ENCODE results near the gene FNDC1.

The FNDC1 gene

DNA sequence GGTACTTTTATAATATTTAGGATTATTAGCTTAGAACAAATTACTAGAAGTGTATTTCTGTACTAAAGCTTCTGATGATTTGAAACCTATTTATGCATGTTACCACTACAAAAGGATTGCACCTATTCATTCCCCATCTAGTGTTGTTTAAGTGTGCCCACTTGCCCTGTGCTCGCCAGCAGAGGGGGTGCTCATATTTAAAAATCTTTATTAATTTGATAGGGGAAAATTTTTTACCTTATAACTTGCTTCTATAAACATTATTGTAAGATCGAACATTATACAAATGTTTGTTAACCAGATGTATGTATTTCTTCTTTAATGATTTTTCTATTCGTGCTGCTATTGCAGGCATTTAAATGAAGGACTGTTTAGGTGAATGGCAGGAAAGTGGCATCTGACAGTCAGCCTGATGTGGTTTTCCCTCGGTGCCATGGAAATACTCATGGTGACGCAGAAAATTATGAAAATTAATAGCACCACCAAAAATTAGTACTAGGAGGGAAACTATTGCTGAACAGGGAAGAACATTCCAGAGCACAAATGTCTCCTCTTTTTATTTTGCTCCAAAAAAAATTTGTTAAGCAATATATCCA, 44.1 kb upstream of the FNDC1 start:
- Histone ChIP-seq H4K20me1 (ENCODE audit: insufficient read depth) (no peaks in the 10 kb centered on the region), H3K36me3 (ENCODE audit: insufficient read depth) (no peaks in the 10 kb centered on the region), H3K9ac (no peak overlapping the region), H3K27me3 (ENCODE audit: insufficient read depth, low read depth) (no peaks in the 10 kb centered on the region), H3K4me1 (ENCODE audit: low read depth, poor library complexity, severe bottlenecking) (no peaks in the 10 kb centered on the region), H3K79me2 (ENCODE audit: insufficient read depth, low read depth) (no peaks in the 10 kb centered on the region), H2AFZ (ENCODE audit: low read depth) (no peak overlapping the region), H3K27ac (no peak overlapping the region), H3K4me2 (no peak overlapping the region), H3K4me3 (IDR thresholded peaks at IDR 0.05; ENCODE audit: insufficient read depth, low read depth, low read length) (no peak overlapping the region)
- TF ChIP-seq, protein P1, sequence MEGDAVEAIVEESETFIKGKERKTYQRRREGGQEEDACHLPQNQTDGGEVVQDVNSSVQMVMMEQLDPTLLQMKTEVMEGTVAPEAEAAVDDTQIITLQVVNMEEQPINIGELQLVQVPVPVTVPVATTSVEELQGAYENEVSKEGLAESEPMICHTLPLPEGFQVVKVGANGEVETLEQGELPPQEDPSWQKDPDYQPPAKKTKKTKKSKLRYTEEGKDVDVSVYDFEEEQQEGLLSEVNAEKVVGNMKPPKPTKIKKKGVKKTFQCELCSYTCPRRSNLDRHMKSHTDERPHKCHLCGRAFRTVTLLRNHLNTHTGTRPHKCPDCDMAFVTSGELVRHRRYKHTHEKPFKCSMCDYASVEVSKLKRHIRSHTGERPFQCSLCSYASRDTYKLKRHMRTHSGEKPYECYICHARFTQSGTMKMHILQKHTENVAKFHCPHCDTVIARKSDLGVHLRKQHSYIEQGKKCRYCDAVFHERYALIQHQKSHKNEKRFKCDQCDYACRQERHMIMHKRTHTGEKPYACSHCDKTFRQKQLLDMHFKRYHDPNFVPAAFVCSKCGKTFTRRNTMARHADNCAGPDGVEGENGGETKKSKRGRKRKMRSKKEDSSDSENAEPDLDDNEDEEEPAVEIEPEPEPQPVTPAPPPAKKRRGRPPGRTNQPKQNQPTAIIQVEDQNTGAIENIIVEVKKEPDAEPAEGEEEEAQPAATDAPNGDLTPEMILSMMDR (conservative IDR thresholded peaks at IDR 0.05; ENCODE audit: low read depth, low read length), result peak; percentile 45; the same call in 1 of the 2 replicates

DNA sequence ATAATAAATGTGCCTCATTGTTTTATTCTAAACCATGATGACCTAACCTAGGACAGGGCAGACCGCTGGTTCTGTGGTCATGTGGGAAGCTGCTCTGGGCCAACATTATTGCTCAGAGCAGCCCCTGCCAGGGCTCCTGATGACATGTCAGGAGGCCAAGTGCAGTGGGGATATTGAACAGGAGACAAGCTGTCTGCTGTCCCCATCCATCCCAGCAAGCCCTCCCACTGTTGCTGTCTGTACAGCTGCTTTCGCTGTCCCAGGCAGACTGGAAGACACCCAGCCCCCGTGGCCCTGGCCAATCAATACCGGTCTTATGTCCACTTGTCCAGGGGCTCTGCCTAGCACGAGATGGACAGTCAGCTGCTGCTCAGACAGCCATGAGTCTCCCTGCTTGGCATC, 43.2 kb upstream of the FNDC1 start:
- TF ChIP-seq, protein P1 (conservative IDR thresholded peaks at IDR 0.05; ENCODE audit: low read depth, low read length), result no peak
- Histone ChIP-seq H3K79me2 (ENCODE audit: insufficient read depth, low read depth) (no peaks in the 10 kb centered on the region), H3K4me3 (IDR thresholded peaks at IDR 0.05; ENCODE audit: insufficient read depth, low read depth, low read length) (no peak overlapping the region), H3K4me1 (ENCODE audit: low read depth, poor library complexity, severe bottlenecking) (no peaks in the 10 kb centered on the region), H3K27ac (no peak overlapping the region), H3K27me3 (ENCODE audit: insufficient read depth, low read depth) (no peaks in the 10 kb centered on the region), H3K4me2 (no peak overlapping the region), H3K9ac (no peak overlapping the region), H2AFZ (ENCODE audit: low read depth) (no peak overlapping the region), H3K36me3 (ENCODE audit: insufficient read depth) (no peaks in the 10 kb centered on the region), H4K20me1 (ENCODE audit: insufficient read depth) (no peaks in the 10 kb centered on the region)

DNA sequence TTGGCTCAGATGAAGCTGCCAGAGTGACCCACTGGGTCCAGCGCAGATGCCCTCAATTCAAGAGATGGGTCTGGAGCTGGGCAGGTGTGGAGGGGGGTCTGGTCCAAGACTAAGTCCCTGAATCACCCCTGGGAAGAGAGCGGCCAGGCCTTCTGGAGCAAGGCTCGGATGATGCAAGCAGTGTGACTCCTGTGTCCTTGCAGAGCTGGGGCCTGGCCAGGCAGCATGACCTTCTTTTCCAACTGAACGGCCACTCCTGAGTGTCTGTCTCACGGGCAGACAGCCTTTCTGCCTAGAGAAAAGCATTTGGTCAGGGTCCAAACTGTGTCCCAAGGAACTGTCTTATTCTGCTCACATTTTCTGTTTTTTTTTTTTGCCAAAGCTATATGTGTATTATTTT, 42.6 kb upstream of the FNDC1 start:
- Histone ChIP-seq H4K20me1 (ENCODE audit: insufficient read depth) (no peaks in the 10 kb centered on the region), H3K9ac (no peak overlapping the region), H3K4me2 (no peak overlapping the region), H3K4me3 (IDR thresholded peaks at IDR 0.05; ENCODE audit: insufficient read depth, low read depth, low read length) (no peak overlapping the region), H3K27me3 (ENCODE audit: insufficient read depth, low read depth) (no peaks in the 10 kb centered on the region), H3K36me3 (ENCODE audit: insufficient read depth) (no peaks in the 10 kb centered on the region), H3K4me1 (ENCODE audit: low read depth, poor library complexity, severe bottlenecking) (no peaks in the 10 kb centered on the region), H3K27ac (no peak overlapping the region), H2AFZ (ENCODE audit: low read depth) (no peak overlapping the region), H3K79me2 (ENCODE audit: insufficient read depth, low read depth) (no peaks in the 10 kb centered on the region)
- TF ChIP-seq, protein P1 (conservative IDR thresholded peaks at IDR 0.05; ENCODE audit: low read depth, low read length), result no peak

DNA sequence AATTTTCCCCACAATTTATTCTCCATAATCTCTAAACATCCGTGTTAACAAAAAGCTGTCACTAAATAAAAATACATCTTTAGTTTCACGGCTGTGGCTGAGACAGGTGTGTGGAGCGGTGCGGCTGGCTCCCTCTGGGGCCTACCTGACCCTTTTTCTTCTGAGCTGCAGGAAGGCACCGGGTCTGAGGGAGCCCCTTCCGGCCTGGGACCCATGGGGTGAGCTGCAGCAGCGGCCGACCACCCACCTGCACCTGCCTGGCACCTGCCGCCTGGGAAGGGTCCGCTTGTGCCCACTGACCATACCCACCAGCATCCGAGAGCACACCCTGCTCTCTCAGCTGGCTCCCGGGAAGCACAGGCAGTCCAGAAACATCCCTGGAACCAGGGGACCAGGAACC, 41.5 kb upstream of the FNDC1 start:
- Histone ChIP-seq H3K4me3 (IDR thresholded peaks at IDR 0.05; ENCODE audit: insufficient read depth, low read depth, low read length) (no peak overlapping the region), H4K20me1 (ENCODE audit: insufficient read depth) (no peaks in the 10 kb centered on the region), H3K79me2 (ENCODE audit: insufficient read depth, low read depth) (no peaks in the 10 kb centered on the region), H3K36me3 (ENCODE audit: insufficient read depth) (no peaks in the 10 kb centered on the region), H3K9ac (no peak overlapping the region), H3K27ac (no peak overlapping the region), H3K27me3 (ENCODE audit: insufficient read depth, low read depth) (no peaks in the 10 kb centered on the region), H3K4me2 (no peak overlapping the region), H3K4me1 (ENCODE audit: low read depth, poor library complexity, severe bottlenecking) (no peaks in the 10 kb centered on the region), H2AFZ (ENCODE audit: low read depth) (no peak overlapping the region)
- TF ChIP-seq, protein P1 (conservative IDR thresholded peaks at IDR 0.05; ENCODE audit: low read depth, low read length), result no peak

Measured in KMS-11 (cell line).